Suprapubic skin (tissue), 4 donors: ENCODE results near the gene PDE8A. TPM values are rescaled to one million over a fixed set of nuclear protein-coding genes. Genes with fewer than 3 reads are reported as not detected.

ENCODE experiments used
- DNase-seq, 2 donors: peaks; one replicate each; pipeline ENCODE4 v3.0.0-alpha.2; 2019; ENCODE audit warnings: low spot score in 2 of 2
- H3K27ac ChIP-seq: fragments of 200-600 bp; sonication (generic); one replicate; pipeline ENCODE4 v1.5.1; 2019
- H3K27me3 ChIP-seq: fragments of 200-600 bp; sonication (generic); one replicate; pipeline ENCODE4 v1.5.1; 2019
- H3K36me3 ChIP-seq: fragments of 200-600 bp; sonication (generic); one replicate; pipeline ENCODE4 v1.5.1; 2019
- H3K4me1 ChIP-seq: fragments of 200-600 bp; sonication (generic); one replicate; pipeline ENCODE4 v1.5.1; 2019
- H3K4me3 ChIP-seq: fragments of 200-600 bp; sonication (generic); one replicate; pipeline ENCODE4 v1.5.1; 2019; ENCODE audit warnings: mild to moderate bottlenecking
- H3K9me3 ChIP-seq: fragments of 200-600 bp; sonication (generic); one replicate; pipeline ENCODE4 v1.5.1; 2019
- CTCF ChIP-seq, 2 donors: fragments of 200-600 bp in 1 of 2; fragments of 450-650 bp in 1 of 2; sonication (generic) in 1 of 2; IDR thresholded peaks; one replicate each; pipeline ENCODE4 v1.5.1; 2016 to 2019; ENCODE audit warnings: antibody characterized with exemption in 2 of 2, mild to moderate bottlenecking in 1 of 2, moderate library complexity in 1 of 2
- EP300 ChIP-seq: sonication (generic); formaldehyde crosslinking; IDR thresholded peaks from one replicate; pipeline ENCODE4 v1.6.1; 2017; ENCODE audit warnings: antibody characterized with exemption
- POLR2A ChIP-seq, 2 donors: fragments of 450-650 bp; IDR thresholded peaks; one replicate each; pipeline ENCODE4 v1.6.1; 2017; ENCODE audit warnings: antibody characterized with exemption in 2 of 2, mild to moderate bottlenecking in 2 of 2, moderate library complexity in 2 of 2
- POLR2AphosphoS5 ChIP-seq, 3 donors: sonication (generic); formaldehyde crosslinking; IDR thresholded peaks; one replicate each; pipeline ENCODE4 v1.6.1; 2017; ENCODE audit warnings: antibody characterized with exemption in 3 of 3
- WGBS: methylation state at CpG from one replicate; pipeline ENCODE4 v1.1.5; 2018; 5-methylcytosine and 5-hydroxymethylcytosine counted together
- total RNA-seq, 4 donors: library from RNA; depleted of rRNA; stranded (reverse); fragments of >200 nt; gene quantifications; one replicate each; pipeline ENCODE4 v1.1.0, GENCODE V29; 2016

PDE8A gene
- total RNA-seq, 4 donors from 2014 or later, result 15.3 to 48.5 (median 19.0) TPM

GRCh38 chr15:85000937-85001336 lies 19.3 kb downstream of the PDE8A start:
- no peak overlapping the region for H3K27ac ChIP-seq
- no peak overlapping the region for H3K4me3 ChIP-seq
- no peaks in the 10 kb centered on the region for H3K9me3 ChIP-seq
- WGBS, result 86% methylated on average over 5 of the region's 5 CpGs
- no peaks in the 10 kb centered on the region for H3K36me3 ChIP-seq
- TF ChIP-seq EP300, result no peak
- no peak for TF ChIP-seq POLR2AphosphoS5 (IDR thresholded peaks at IDR 0.05)
- no peak for TF ChIP-seq CTCF (IDR thresholded peaks at IDR 0.05)
- no peak for TF ChIP-seq POLR2A (IDR thresholded peaks at IDR 0.05)
- no peak for DNase-seq
- H3K4me1 ChIP-seq, result peaks cover 9% of the 10 kb centered on the region
- no peaks in the 10 kb centered on the region for H3K27me3 ChIP-seq

- WGBS, result 88% methylated on average over 4 of the region's 4 CpGs
- TF ChIP-seq EP300, result no peak
- TF ChIP-seq POLR2A (IDR thresholded peaks at IDR 0.05), result no peak
- TF ChIP-seq CTCF (IDR thresholded peaks at IDR 0.05), result no peak
- TF ChIP-seq POLR2AphosphoS5 (IDR thresholded peaks at IDR 0.05), result no peak
- Histone ChIP-seq H3K4me1 (peaks cover 9% of the 10 kb centered on the region), H3K36me3 (no peaks in the 10 kb centered on the region), H3K27ac (no peak overlapping the region), H3K4me3 (no peak overlapping the region), H3K9me3 (no peaks in the 10 kb centered on the region), H3K27me3 (no peaks in the 10 kb centered on the region)
- no peak for DNase-seq
Measured at GRCh38 chr15:85002517-85002916, 20.9 kb downstream of the PDE8A start.

GRCh38 chr15:85003593-85004312 lies 22.1 kb downstream of the PDE8A start:
- TF ChIP-seq POLR2A (IDR thresholded peaks at IDR 0.05) (no peak), CTCF (IDR thresholded peaks at IDR 0.05) (no peak), POLR2AphosphoS5 (IDR thresholded peaks at IDR 0.05) (no peak), EP300 (no peak)
- no peaks in the 10 kb centered on the region for H3K36me3 ChIP-seq
- no peak overlapping the region for H3K4me3 ChIP-seq
- no peak overlapping the region for H3K27ac ChIP-seq
- peaks cover 18% of the 10 kb centered on the region for H3K4me1 ChIP-seq
- 88% methylated on average over 3 of the region's 3 CpGs for WGBS
- no peak for DNase-seq
- H3K27me3 ChIP-seq, result no peaks in the 10 kb centered on the region
- no peaks in the 10 kb centered on the region for H3K9me3 ChIP-seq

- Histone ChIP-seq H3K4me3 (no peak overlapping the region), H3K27me3 (no peaks in the 10 kb centered on the region), H3K36me3 (no peaks in the 10 kb centered on the region), H3K4me1 (peaks cover 26% of the 10 kb centered on the region), H3K9me3 (no peaks in the 10 kb centered on the region), H3K27ac (no peak overlapping the region)
- no peak for DNase-seq
- 88% methylated on average over 3 of the region's 3 CpGs for WGBS
- TF ChIP-seq EP300 (no peak), POLR2AphosphoS5 (IDR thresholded peaks at IDR 0.05) (no peak), POLR2A (IDR thresholded peaks at IDR 0.05) (no peak), CTCF (IDR thresholded peaks at IDR 0.05) (no peak)
Measured at GRCh38 chr15:85004550-85004949, 22.9 kb downstream of the PDE8A start.

- no peak for TF ChIP-seq POLR2AphosphoS5 (IDR thresholded peaks at IDR 0.05)
- TF ChIP-seq EP300, result no peak
- TF ChIP-seq CTCF (IDR thresholded peaks at IDR 0.05), result no peak
- no peak for TF ChIP-seq POLR2A (IDR thresholded peaks at IDR 0.05)
- H3K9me3 ChIP-seq, result no peaks in the 10 kb centered on the region
- H3K4me1 ChIP-seq, result peaks cover 27% of the 10 kb centered on the region
- no peak overlapping the region for H3K27ac ChIP-seq
- no peaks in the 10 kb centered on the region for H3K27me3 ChIP-seq
- no peak for DNase-seq
- no peak overlapping the region for H3K4me3 ChIP-seq
- 84% methylated on average over 2 of the region's 2 CpGs for WGBS
- H3K36me3 ChIP-seq, result no peaks in the 10 kb centered on the region
Measured at GRCh38 chr15:85005319-85005718, 23.7 kb downstream of the PDE8A start.
